ENCODE data around the gene SSU72. TPM values are rescaled to one million over a fixed set of nuclear protein-coding genes. Genes with fewer than 3 reads are reported as not detected.
"Not testable (repeated sequence)": the region's sequence is repeated elsewhere in the genome, so short reads cannot be mapped to it uniquely, and the experiment has no call there.

SSU72 gene
- polyA plus RNA-seq, 1 experiment: 113 TPM

DNA sequence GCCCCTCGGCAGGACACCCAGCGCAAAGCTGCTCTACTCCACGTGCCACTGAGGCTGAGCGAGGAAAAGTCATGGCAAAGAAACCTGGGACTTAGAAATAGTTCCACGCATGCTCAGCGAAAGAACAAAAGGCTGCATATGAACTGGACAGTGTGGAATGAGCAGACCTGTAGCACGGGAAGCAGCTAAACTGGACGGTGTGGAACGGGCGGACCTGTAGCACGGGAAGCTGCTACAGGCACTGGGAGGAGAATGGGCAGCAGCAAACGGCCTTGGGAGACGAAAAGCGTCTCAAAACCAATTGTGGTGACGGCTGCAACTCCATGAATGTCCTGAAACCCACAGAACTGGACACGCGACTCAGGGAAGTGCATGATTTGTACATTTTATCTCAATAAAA is 15.6 kb downstream of the SSU72 start:
- H3K27ac ChIP-seq (ENCODE audit: low read depth, low read length): no peak overlapping the region
- no peaks in the 10 kb centered on the region for H3K9me3 ChIP-seq (ENCODE audit: control insufficient read depth, insufficient read depth, low read length)
- no peaks in the 10 kb centered on the region for H3K27me3 ChIP-seq (ENCODE audit: control insufficient read depth, insufficient read depth, low read length)
- DNase-seq (ENCODE audit: low read depth, low spot score): no peak
- TF ChIP-seq, protein P1, sequence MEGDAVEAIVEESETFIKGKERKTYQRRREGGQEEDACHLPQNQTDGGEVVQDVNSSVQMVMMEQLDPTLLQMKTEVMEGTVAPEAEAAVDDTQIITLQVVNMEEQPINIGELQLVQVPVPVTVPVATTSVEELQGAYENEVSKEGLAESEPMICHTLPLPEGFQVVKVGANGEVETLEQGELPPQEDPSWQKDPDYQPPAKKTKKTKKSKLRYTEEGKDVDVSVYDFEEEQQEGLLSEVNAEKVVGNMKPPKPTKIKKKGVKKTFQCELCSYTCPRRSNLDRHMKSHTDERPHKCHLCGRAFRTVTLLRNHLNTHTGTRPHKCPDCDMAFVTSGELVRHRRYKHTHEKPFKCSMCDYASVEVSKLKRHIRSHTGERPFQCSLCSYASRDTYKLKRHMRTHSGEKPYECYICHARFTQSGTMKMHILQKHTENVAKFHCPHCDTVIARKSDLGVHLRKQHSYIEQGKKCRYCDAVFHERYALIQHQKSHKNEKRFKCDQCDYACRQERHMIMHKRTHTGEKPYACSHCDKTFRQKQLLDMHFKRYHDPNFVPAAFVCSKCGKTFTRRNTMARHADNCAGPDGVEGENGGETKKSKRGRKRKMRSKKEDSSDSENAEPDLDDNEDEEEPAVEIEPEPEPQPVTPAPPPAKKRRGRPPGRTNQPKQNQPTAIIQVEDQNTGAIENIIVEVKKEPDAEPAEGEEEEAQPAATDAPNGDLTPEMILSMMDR (IDR thresholded peaks at IDR 0.05; ENCODE audit: low read depth, low read length): no peak
- ChIA-PET POLR2A (no interaction called here), CTCF (no interaction called here)
- no peak overlapping the region for H3K4me3 ChIP-seq (ENCODE audit: low read depth, low read length)

DNA sequence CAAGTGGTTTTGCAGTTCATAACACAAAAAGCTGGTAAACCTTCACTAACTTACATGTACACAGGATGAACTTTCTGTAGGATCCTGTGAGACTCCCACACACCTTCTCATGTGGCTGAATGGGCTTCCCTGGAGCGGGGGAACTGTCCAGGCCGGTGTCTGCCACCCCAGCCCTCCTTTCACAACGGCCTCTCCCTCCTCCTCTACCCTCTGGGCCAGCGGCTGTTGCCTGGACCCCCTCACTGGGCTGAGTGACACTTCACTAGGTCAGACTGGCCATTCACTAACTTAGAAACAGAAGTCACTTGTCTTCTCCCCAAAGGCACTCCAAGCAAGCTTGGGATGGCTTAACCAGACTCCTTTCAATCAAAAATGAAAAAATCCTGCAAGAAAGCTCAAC is 16.1 kb downstream of the SSU72 start:
- H3K4me3 ChIP-seq (ENCODE audit: low read depth, low read length): no peak overlapping the region
- ChIA-PET POLR2A (no interaction called here), CTCF (no interaction called here)
- H3K27me3 ChIP-seq (ENCODE audit: control insufficient read depth, insufficient read depth, low read length): no peaks in the 10 kb centered on the region
- no peak overlapping the region for H3K27ac ChIP-seq (ENCODE audit: low read depth, low read length)
- TF ChIP-seq, protein P1 (IDR thresholded peaks at IDR 0.05; ENCODE audit: low read depth, low read length): no peak
- DNase-seq (ENCODE audit: low read depth, low spot score): no peak
- H3K9me3 ChIP-seq (ENCODE audit: control insufficient read depth, insufficient read depth, low read length): no peaks in the 10 kb centered on the region

DNA sequence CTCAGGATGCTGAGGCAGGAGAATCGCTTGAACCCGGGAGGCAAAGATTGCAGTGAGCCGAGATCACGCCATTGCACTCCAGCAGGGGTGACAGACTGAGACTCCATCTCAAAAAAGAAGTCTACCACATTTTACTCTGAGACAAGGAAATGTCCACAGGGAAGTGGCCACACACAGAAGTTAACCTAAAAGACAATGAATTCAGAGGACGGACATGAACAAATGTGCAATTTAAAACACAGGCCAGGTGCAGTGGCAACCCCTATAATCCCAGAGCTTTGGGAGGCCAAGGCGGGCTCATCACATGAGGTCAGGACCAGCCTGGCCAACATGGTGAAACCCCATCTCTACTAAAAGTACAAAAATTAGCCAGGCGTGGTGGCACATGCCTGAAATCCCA is 17.0 kb downstream of the SSU72 start:
- H3K27me3 ChIP-seq (ENCODE audit: control insufficient read depth, insufficient read depth, low read length); H3K27ac ChIP-seq (ENCODE audit: low read depth, low read length); CTCF ChIA-PET; H3K9me3 ChIP-seq (ENCODE audit: control insufficient read depth, insufficient read depth, low read length); H3K4me3 ChIP-seq (ENCODE audit: low read depth, low read length); DNase-seq (ENCODE audit: low read depth, low spot score); POLR2A ChIA-PET: not testable (repeated sequence)

DNA sequence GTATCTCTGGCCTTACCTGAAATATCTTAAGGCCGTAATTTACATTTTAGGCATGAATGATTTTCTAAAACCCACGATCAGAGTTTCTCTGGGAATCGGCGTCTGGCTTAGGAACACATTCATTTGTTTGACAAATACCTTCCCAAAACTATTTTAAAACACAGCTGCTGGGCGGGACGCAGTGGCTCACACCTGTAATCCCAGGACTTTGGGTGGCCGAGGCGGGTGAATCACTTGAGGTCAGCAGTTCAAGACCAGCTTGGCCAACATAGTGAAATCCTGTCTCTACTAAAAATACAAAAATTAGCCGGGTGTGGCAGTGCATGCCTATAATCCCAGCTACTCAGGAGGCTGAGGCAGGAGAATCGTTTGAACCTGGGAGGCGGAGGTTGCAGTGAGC is 17.7 kb downstream of the SSU72 start:
- H3K4me3 ChIP-seq (ENCODE audit: low read depth, low read length); DNase-seq (ENCODE audit: low read depth, low spot score); POLR2A ChIA-PET; H3K27me3 ChIP-seq (ENCODE audit: control insufficient read depth, insufficient read depth, low read length); H3K27ac ChIP-seq (ENCODE audit: low read depth, low read length); CTCF ChIA-PET; H3K9me3 ChIP-seq (ENCODE audit: control insufficient read depth, insufficient read depth, low read length): not testable (repeated sequence)

DNA sequence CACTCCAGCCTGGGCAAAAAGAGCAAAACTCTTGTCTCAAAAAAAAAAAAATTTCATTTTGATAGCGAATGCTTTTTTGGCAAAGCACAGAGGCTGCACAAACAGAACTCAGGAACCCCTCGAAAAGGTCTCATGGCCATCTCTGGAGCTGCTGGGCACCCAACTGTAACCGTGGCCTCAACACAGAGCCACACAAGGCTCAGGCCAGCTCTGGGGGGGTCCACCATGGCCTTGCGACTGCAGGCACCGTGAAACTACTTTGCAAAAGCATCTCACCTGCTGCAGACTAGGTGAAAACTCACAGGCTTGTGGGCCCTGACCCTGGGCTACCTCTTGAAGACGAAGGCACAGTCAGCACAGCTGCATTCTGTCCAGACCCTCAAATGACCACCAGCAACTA is 18.2 kb downstream of the SSU72 start:
- DNase-seq (ENCODE audit: low read depth, low spot score): no peak
- CTCF ChIA-PET: no interaction called here
- TF ChIP-seq, protein P1 (IDR thresholded peaks at IDR 0.05; ENCODE audit: low read depth, low read length): no peak
- Histone ChIP-seq H3K27me3 (ENCODE audit: control insufficient read depth, insufficient read depth, low read length) (no peaks in the 10 kb centered on the region), H3K4me3 (ENCODE audit: low read depth, low read length) (no peak overlapping the region), H3K9me3 (ENCODE audit: control insufficient read depth, insufficient read depth, low read length) (no peaks in the 10 kb centered on the region), H3K27ac (ENCODE audit: low read depth, low read length) (no peak overlapping the region)
- POLR2A ChIA-PET: no interaction called here

DNA sequence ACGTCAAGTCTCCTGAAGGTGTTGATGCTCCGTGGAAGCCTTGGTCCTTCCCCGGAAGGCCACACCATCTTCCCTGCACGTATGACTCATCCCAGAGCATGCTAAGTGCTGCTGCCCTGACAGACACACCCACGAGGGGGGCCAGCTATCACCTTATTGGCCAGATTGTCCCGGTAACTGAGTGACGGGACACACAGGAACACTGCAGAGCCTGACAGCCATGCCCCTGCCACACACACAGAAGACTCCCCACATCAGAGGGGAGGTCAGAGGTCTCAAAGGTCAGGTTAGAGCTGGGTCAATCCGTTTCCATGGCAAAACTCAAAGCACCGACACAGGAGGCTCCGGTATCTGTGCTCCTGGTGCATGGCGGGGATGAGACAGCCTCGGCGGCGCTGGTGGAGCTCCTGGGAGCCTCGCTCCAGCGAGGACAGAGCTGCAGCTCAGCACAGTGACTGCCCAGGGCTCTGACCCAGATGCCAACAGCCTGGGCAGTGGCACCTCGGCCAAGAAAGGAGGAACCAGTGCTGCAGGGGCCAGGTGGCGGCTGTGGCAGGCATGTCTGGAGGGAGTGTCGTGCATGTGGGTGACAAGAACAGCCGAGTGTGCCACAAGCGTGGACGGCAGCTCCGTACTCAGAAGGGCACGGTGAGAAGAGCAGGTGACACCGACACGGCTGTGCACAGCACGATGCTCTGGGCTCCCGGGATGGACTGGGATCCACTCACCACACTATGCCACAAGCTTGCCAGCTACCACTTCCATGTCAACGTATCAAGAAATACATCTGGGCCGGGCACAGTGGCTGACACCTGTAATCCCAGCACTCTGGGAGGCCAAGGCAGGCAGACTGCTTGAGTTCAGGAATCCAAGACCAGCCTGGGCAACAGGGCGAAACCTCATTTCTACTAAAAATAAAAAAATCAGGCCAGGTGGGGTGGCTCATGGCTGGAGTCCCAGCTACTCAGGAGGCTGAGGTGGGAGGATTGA is 19.4 kb downstream of the SSU72 start:
- CTCF ChIA-PET: no interaction called here
- peak overlapping the region; percentile 21 for H3K27ac ChIP-seq (ENCODE audit: low read depth, low read length)
- POLR2A ChIA-PET: no interaction called here

More for the DNA sequence above, 19.4 kb downstream of the SSU72 start:
- TF ChIP-seq, protein P1 (IDR thresholded peaks at IDR 0.05; ENCODE audit: low read depth, low read length): no peak
- Histone ChIP-seq H3K9me3 (ENCODE audit: control insufficient read depth, insufficient read depth, low read length) (no peaks in the 10 kb centered on the region), H3K27me3 (ENCODE audit: control insufficient read depth, insufficient read depth, low read length) (no peaks in the 10 kb centered on the region), H3K4me3 (ENCODE audit: low read depth, low read length) (no peak overlapping the region)
- DNase-seq (ENCODE audit: low read depth, low spot score): no peak

Measured in AG04450 (cell line).